NOMO-1 treated with dmso at 0.1 percent for 144 hours (cell line): ENCODE measurements around the gene NOS3.

ENCODE experiments used
- DNase-seq: peaks from one replicate; lab custom pipeline; 2025; ENCODE audit not compliant: unreplicated experiment; lab: John Stamatoyannopoulos, UW

Gene NOS3

GRCh38 chr7:150952331-150953050, 38.3 kb upstream of the NOS3 start:
- no peak for DNase-seq

- DNase-seq: no peak
Measured at GRCh38 chr7:150953061-150953997, 37.5 kb upstream of the NOS3 start.

GRCh38 chr7:150954201-150954985, 36.4 kb upstream of the NOS3 start:
- no peak for DNase-seq

GRCh38 chr7:150954986-150955518, 35.8 kb upstream of the NOS3 start:
- no peak for DNase-seq

DNA sequence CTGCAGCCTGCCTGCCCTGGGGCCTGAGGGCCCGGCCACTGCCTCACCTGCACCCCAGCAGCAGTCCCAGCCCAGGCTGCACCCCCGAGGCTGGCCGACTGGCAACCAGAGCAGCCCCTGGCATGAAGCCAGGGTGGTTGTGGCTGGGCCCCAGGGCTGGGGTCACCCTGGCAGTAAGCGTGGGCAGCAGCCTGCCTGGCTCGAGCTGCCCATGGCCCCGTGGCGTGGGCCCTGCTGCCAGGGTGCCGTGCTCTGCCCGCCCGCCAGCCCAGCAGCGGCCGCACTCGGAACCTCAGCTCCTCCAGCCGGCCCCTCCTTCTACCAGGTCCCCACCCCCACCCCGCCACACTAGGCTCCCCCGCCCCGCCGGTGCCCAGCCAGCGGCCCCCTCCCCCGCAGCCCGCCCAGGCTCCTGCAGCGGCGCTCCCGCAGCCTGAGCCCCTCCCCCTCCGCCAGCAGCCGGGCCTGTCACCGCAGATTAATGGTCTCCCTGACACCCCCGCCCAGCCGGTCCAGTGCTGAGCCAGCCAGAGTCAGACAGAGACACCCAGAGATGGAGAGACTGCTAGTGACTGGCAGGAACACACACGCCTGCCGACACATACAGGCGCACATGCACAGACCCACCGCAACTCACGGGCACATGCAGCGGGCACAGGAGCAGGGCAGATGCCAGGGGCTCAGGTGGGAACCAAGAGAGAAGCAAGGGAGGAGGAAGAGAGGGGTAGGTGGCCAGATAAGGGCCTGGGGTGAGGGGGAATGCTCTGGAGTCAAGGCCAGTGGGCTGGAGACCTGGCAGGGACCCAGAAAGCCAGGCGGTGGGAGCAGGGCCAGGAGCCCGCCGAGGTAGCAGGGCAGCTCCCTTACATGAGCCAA, 35.1 kb upstream of the NOS3 start:
- no peak for DNase-seq

DNA sequence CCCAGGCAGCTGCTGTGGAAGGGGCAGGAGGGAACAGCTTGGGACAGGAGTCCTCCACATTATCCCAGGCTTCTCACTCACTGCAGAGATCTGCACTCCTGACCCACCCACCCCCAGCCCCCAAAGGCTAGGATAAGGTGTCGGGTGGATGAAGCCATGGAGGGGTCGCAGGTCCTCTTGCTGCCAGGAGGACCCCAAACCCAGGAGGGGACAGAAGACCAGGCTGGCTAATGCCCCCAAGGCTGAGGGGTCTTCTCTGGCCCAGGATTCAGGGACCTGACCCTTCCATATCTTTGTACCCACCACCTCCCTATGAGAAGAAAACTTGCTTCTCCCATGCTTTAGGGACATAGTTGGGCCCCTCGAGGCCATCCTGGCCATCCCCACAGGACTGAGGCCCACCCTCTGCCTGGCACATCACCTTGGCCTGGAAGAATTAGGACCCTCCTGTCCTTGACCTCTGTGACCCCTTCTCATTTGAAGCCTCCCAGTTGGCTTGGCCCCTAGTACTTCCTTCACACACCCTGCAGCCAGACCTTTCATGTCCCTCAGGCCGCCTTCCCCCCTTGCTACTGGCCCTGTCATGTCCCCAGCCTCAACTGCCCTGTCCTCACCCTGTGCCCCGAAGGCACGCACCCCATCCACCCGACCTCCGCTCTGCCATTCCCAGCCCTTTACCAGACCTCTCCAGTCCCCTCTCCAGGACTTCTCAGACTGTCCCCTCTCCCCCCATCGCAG, 34.3 kb upstream of the NOS3 start:
- DNase-seq: no peak

DNA sequence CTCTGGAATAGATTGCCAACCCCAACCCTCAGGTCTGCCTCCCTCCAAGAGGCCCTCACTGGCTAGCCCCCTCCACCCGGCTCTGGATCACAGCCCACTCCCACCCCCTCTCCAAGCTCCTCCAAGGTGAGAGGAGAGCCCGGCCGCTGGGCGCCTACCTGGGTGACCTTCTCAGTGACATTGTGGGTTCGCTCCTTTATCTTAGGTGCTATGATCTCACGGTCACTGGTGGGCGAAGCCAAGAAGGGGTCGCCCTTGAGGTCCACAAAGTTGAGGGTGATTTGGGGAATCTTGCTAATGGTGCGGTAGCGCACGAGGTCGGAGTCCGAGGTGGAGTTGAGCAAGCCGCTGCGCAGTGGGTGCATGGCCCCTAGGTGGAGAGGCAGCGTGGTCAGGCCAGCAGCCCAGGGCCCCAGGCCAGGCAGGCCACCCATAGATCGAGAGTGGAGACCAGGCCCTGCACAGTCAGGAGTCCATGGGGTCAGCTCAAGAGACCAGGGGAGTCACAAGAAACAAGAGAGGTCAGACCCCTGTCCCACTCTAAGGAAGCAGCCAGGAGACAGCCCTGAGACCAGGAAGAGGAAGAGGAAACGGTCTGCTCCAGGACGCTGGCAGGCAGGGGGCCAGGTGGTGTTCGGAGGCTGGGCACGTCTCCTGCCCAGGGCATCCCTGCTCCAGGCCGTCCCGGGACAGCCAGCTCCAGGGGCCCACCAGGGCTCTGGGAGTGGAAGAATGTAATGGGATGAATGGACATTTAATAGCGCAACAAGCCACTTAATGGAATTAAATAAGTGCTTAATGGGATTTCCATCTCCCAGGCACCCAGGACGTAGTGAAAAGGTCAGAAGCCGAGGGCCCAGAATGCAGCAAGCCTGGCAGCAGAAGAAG, 33.4 kb upstream of the NOS3 start:
- no peak for DNase-seq

DNA sequence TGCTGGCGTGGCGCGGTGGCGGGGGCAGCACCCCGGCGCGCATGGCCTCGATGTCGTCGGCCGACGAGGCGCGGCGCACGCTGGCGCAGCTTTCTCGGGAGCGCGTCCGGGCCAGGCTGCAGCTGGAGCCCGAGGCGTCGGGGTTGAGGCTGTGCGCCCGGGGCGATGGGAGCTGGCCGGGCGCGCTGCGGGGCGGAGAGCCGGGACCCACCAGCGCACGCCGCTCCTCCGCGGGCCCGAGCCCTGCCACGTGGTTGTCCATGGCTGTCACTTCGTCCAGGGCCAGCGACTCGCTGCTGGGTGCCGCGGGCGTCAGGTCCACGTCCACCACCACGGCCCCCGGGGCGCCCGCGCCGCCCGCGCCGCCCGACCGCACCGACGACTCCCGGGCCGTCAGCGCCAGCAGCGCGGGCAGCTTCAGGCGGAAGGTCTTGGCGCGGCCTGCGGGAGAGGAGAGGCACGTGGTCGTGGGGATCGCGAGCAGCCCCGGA, 32.7 kb upstream of the NOS3 start:
- DNase-seq: no peak

DNA sequence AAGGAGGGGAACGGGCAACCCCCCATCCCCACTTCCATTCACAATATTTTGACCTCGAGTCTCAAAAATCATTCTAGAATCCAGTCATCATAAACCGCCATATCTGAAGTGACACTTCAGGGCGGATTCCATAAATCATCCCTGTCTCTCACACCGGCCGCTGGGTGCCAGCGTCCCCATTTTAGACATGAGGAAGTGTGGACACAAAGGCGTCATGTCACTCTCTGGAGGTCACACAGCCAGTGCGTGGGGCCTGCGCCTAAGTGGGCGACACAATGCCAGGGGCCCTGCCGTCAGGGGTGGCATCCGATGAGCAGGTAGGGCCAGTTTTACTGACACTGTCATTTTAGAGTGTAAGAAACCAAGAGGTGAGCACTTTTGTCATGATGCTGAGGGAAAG, 32.2 kb upstream of the NOS3 start:
- DNase-seq: no peak

DNA sequence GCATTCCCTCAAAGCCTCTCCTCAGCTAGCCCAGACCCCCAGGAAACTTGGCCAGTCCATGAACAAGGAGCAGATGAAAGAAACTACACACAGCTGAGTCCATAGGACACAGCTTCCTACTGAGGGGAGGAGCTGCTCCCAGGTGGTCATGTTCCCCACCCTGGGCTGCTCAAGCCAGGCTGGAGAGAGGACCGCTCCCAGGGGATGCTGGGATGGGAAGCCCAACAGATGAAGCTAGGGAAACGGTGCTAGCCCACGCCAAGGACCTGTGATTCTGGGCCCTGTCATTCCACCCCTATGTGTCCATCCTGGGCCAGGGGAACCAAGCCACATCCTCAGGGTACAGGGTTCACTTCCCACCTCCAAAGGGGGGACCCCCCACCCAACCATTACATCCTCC, 31.7 kb upstream of the NOS3 start:
- no peak for DNase-seq

DNA sequence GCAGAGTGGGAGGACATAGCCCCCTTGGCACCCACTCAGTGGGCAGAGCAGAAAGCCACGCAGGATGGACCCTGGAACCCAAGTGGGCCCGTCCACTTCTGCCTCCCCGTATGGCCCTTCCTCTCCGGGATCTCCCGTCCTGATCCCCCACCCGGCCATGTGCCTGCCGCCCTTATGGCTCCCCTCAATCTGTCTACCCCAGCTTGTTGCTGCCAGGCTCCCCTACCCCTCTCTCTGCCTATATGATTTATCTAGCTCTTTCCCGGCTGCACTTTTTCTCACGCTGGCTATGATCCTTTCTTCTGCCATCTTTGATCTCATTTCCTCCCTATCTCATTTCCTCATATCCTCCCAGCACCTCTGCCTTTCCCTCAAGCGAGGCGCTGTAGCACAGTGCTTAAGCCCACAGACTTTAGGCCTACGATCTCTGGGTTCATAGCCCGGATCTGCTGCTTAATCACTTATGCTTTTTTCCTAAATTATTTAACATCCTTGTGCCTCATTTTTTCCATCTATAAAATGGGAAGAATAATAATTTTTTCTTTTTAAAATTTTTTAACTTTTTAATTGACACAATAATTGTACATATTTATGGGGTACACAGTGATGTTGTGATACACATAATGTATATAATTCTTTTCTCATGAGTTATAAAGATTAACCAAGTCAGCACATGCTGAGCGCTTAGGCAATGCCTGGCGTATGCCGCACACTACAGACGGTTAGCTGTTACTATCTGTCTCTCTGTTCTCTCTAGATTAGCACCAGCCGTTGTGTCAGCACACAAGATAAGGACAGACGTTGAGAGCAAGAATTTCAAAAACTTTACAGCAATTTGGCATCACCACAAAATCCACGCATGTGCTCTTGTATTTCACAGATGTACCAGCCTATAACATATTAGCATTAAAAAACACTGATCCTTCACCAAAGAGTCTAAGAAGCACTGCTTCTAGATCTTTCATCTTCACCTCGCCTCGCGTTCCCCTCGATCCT, 30.8 kb upstream of the NOS3 start:
- no peak for DNase-seq

DNA sequence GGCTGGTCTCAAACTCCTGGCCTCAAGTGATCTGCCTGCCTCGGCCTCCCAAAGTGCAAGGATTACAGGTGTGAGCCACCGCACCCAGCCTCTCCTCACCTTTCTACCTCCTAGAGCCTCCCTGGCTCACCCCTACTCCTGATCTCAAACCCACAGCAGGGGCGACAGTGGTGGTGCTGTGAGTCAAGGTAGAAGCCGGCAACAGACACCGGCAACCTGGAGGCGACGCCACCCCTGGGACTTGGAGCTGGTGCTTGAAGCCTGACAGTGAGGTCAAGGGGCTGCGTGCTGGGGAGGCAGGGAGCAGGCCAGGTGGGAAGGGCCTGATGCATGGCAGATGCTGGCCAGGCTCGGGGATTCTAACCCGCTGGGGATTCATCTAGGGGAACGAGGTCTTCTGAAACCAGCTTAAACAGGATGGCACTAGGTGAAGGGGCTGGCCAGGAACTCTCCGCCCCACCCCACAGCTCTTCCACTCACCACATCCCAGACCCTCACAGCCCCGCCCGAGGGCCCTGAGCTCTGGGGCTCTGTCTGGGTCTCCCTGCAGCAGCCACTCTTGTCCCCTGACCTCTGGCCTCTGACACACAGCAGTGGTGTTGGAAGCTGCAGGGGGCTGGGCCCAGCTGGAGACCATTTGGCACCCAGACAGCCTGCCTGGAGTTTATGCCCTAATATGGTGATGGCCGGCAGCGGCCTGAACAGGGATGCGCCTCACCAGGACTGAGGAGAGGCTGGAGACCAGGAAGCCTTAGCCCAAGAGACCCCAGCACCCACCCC, 29.1 kb upstream of the NOS3 start:
- no peak for DNase-seq

DNA sequence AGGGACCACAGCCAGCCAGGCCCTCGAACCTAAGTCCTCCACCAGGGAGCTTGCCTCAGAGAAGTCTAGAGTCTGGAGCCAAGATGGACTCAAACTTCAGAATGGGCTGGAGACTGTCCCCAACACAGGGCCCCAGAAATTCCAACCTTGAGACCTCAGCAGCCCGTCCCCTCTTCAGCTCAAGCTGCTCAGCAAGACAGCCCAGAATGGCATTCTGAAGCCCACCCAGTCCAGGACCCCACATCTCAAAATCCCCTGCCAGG, 28.6 kb upstream of the NOS3 start:
- no peak for DNase-seq

DNA sequence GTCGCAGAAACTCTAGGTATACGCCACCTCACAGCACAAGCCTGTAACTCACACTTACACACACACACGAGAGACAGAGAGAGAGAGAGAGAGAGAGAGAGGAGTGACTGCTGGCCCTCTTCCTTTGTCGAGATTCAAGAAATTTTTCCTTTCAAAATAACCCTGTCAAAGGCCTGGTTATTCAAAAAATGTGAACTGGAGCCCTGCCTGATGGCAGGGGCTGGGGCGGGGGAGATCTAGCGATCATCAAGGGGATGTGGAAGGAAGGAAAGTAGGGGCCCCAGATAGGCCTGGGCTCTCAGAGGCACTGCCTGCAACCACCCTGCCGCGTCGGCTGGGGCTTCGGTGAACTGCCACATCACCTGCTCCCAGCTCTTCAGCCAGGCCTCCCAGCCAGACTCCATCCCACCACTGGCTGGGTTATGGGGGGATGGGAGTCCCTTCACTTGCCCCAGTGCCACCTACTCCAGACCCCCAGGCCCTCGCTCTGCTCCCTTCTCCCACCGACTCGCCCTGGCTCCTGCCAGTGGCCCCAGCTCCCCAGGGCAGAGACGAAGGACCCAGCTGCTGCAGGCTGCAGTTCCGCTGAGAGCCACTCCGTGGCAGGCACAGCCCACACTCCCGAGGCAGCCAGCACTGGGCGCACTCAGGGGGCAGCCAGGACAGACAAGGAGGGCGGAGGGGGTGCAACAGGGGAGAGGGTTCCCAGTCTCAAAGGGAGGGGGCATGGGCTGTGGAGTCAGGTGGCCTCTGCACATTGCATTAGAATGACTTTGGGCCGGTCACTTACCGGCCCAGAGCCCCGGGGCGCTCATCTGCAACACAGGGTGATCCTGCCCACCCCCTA, 28.0 kb upstream of the NOS3 start:
- no peak for DNase-seq

- no peak for DNase-seq
Measured at GRCh38 chr7:150963707-150964559, 26.9 kb upstream of the NOS3 start.
